Hippocampal formation (tissue), 2 donors: ENCODE data around the gene NMBR.
"Not testable (repeated sequence)": the region's sequence is repeated elsewhere in the genome, so short reads cannot be mapped to it uniquely, and the experiment has no call there.

Source experiments
- DNase-seq, 2 donors: peaks; one replicate each; lab custom pipeline; 2025; lab: John Stamatoyannopoulos, UW

Gene NMBR

GRCh38 chr6:142058551-142059290 is 88.2 kb downstream of the NMBR start:
- DNase-seq = no peak

- no peak for DNase-seq
These were observed 91.7 kb downstream of the NMBR start for GRCh38 chr6:142055219-142055618.

- DNase-seq = no peak
These were observed 95.5 kb downstream of the NMBR start for GRCh38 chr6:142051404-142051803.

- DNase-seq = no peak
These were observed 98.3 kb downstream of the NMBR start for GRCh38 chr6:142048593-142048980.

- DNase-seq = no peak
These were observed 98.9 kb downstream of the NMBR start for GRCh38 chr6:142047934-142048592.

- DNase-seq = no peak
These were observed 101.3 kb downstream of the NMBR start for GRCh38 chr6:142045380-142046278.

- DNase-seq = no peak
These were observed 111.0 kb downstream of the NMBR start for GRCh38 chr6:142035890-142036289.

- no peak for DNase-seq
These were observed 115.9 kb downstream of the NMBR start for GRCh38 chr6:142031035-142031434.

GRCh38 chr6:142030115-142030619 is 116.8 kb downstream of the NMBR start:
- no peak for DNase-seq

GRCh38 chr6:142028527-142028926 is 118.4 kb downstream of the NMBR start:
- DNase-seq = no peak

GRCh38 chr6:142027804-142028203 is 119.1 kb downstream of the NMBR start:
- DNase-seq = not testable (repeated sequence)

- DNase-seq = no peak
These were observed 119.8 kb downstream of the NMBR start for GRCh38 chr6:142027074-142027473.

- DNase-seq = no peak
These were observed 120.5 kb downstream of the NMBR start for GRCh38 chr6:142026471-142026870.
